Mammary epithelial cell (primary cell): ENCODE data around the gene AKT2.

Experiments used
- EZH2 ChIP-seq: IDR thresholded peaks from 2 replicates; pipeline ENCODE4 v1.6.1; 2012; ENCODE audit warnings: low read length, inconsistent platforms, borderline replicate concordance
- TF ChIP-seq, protein P1 (sequence below), 2 donors: IDR thresholded peaks in 1 of 2; conservative IDR thresholded peaks in 1 of 2; 2 replicates each; pipeline ENCODE4 v1.5.1; 2011 to 2012; ENCODE audit warnings: inconsistent platforms in 2 of 2, low read length in 2 of 2, mild to moderate bottlenecking in 2 of 2, control low read depth in 1 of 2, low read depth in 1 of 2; ENCODE audit not compliant: insufficient read depth in 1 of 2; ENCODE audit errors: extremely low read depth in 1 of 2

GRCh38 chr19:40219721-40220276 lies 65.3 kb downstream of the AKT2 start:
- no peak for TF ChIP-seq EZH2
- TF ChIP-seq, protein P1, sequence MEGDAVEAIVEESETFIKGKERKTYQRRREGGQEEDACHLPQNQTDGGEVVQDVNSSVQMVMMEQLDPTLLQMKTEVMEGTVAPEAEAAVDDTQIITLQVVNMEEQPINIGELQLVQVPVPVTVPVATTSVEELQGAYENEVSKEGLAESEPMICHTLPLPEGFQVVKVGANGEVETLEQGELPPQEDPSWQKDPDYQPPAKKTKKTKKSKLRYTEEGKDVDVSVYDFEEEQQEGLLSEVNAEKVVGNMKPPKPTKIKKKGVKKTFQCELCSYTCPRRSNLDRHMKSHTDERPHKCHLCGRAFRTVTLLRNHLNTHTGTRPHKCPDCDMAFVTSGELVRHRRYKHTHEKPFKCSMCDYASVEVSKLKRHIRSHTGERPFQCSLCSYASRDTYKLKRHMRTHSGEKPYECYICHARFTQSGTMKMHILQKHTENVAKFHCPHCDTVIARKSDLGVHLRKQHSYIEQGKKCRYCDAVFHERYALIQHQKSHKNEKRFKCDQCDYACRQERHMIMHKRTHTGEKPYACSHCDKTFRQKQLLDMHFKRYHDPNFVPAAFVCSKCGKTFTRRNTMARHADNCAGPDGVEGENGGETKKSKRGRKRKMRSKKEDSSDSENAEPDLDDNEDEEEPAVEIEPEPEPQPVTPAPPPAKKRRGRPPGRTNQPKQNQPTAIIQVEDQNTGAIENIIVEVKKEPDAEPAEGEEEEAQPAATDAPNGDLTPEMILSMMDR (conservative IDR thresholded peaks at IDR 0.05 in 1 of 2, IDR thresholded peaks at IDR 0.05 in 1 of 2; ENCODE audit: extremely low read depth in 1 of 2, insufficient read depth in 1 of 2, low read depth in 1 of 2, low read length in 2 of 2): no peak
